MG63 (cell line): ENCODE results near the gene GRK6. TPM values are rescaled to one million over a fixed set of nuclear protein-coding genes. Genes with fewer than 3 reads are reported as not detected.

ENCODE experiments used
- DNase-seq: peaks from one replicate; pipeline ENCODE4 v3.0.0-alpha.2; 2020
- H3K27me3 ChIP-seq: fragments of 250-450 bp; sonication (Bioruptor Pico); 2 replicates; pipeline ENCODE4 v1.5.1; 2020; ENCODE audit warnings: mild to moderate bottlenecking, moderate library complexity
- H3K36me3 ChIP-seq: fragments of 250-450 bp; sonication (Bioruptor Pico); 2 replicates; pipeline ENCODE4 v1.5.1; 2020; ENCODE audit warnings: mild to moderate bottlenecking, moderate library complexity
- H3K4me3 ChIP-seq: fragments of 250-450 bp; sonication (Bioruptor Pico); 2 replicates; pipeline ENCODE4 v1.5.1; 2020; ENCODE audit warnings: mild to moderate bottlenecking, moderate library complexity
- H3K9me3 ChIP-seq: fragments of 250-450 bp; sonication (Bioruptor Pico); 2 replicates; pipeline ENCODE4 v1.5.1; 2020; ENCODE audit warnings: mild to moderate bottlenecking, moderate library complexity
- total RNA-seq: library from RNA; depleted of rRNA; stranded (reverse); fragments of >200 nt; shearing (Covaris generic); gene quantifications from 2 replicates; pipeline ENCODE4 v1.2.3, GENCODE V29; 2014; ENCODE audit warnings: low replicate concordance

GRK6 gene
- total RNA-seq, 1 experiment from 2014 or later, result 127 TPM

DNA sequence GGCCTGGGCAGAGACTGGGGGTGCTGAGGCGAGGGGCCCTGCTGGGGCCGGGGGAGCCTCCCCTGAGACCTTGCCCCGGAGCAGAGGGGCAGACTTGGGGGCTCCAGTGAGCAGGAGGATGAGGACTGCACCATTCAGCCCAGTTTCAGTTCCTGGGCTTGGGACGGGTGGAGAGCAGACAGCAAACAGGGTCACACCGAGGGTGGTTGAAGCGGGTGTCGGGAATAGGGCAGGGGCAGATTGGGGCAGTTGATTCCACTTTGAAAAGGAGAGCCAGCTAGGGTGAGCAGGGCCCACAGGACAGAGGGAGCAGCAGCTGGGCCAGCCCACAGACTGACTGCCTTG is 4.5 kb downstream of the GRK6 start:
- H3K9me3 ChIP-seq, result no peaks in the 10 kb centered on the region
- DNase-seq, result no peak
- no peak overlapping the region for H3K4me3 ChIP-seq
- H3K27me3 ChIP-seq, result no peaks in the 10 kb centered on the region
- peaks cover 80% of the 10 kb centered on the region for H3K36me3 ChIP-seq

- no peaks in the 10 kb centered on the region for H3K9me3 ChIP-seq
- no peaks in the 10 kb centered on the region for H3K27me3 ChIP-seq
- DNase-seq, result no peak
- peaks cover 84% of the 10 kb centered on the region for H3K36me3 ChIP-seq
- no peak overlapping the region for H3K4me3 ChIP-seq
These were observed 5.1 kb downstream of the GRK6 start for GRCh38 chr5:177431317-177432142.

DNA sequence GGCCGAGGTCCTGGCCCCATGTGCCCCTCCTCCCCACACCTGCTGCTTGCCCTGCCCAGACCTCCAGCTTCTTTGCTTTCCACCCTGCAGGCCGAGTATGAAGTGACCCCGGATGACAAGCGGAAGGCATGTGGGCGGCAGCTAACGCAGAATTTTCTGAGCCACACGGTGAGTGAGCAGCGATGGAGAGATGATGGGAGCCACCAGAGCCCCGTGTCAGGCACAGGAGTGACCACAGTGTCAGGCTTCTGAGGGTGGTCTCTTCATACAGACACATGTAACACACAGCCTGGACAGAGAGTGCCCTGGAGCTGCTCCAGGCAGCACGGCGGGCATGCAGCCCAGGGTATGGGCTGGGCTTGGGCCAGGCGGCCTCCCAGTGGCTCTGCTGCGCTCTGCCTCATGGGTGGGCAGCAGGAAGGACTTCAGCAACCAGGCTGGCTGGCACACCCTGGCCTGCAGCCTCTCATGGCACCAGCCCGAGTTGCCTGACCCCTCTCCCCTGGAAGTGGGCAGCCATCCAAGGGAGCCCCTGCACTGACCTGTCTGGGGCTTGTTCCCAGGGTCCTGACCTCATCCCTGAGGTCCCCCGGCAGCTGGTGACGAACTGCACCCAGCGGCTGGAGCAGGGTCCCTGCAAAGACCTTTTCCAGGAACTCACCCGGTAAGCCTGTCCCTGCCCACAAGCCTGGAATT is 5.8 kb downstream of the GRK6 start:
- no peaks in the 10 kb centered on the region for H3K27me3 ChIP-seq
- DNase-seq, result peak; percentile 23

GRCh38 chr5:177432839-177433657 is 6.6 kb downstream of the GRK6 start:
- no peak overlapping the region for H3K4me3 ChIP-seq
- H3K9me3 ChIP-seq, result no peaks in the 10 kb centered on the region
- H3K27me3 ChIP-seq, result no peaks in the 10 kb centered on the region
- DNase-seq, result peak; percentile 10
- peaks cover 92% of the 10 kb centered on the region for H3K36me3 ChIP-seq

More for the DNA sequence above, 5.8 kb downstream of the GRK6 start:
- H3K4me3 ChIP-seq, result no peak overlapping the region
- no peaks in the 10 kb centered on the region for H3K9me3 ChIP-seq
- H3K36me3 ChIP-seq, result peaks cover 92% of the 10 kb centered on the region

DNA sequence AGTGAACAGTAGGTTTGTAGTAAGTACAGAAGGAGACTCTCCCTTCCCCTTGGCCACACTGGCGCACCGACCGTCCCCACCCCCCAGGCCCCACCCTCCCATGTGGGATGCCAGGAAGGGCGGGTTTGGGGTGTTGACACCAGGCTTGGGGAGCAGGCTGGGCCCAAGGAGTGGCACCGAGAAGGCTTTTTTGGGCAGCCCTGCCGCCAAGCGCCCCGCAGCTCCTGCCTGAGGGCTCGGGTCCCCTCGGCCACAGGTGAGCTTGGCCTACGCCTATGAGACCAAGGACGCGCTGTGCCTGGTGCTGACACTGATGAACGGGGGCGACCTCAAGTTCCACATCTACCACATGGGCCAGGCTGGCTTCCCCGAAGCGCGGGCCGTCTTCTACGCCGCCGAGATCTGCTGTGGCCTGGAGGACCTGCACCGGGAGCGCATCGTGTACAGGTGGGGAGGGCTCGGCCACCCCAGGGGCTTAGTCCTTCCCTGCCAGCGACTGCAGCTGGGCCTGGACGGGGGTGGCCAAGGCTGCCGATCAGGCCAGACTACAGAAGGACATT is 7.3 kb downstream of the GRK6 start:
- no peak for DNase-seq
- Histone ChIP-seq H3K9me3 (no peaks in the 10 kb centered on the region), H3K27me3 (no peaks in the 10 kb centered on the region), H3K36me3 (peaks cover 92% of the 10 kb centered on the region), H3K4me3 (no peak overlapping the region)

DNA sequence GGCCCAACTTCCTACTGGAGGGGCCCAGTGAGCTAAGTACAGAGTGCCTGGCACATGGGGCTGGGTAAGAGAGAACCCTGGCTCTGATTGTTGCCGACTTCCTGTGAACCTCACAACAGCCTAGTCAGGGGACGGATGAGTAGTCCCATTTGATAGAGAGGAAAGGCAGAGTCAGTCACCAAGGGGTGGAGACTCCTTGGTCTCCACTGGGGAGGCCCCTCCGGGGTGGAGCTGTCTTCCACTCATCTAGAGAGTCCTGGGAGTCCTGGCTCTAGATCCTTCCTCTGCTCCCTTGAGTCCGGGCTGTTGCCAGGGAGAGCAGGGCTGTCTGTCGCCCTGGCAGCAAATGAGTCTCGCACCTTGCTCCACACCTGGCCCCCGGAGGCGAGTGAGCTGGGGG is 8.0 kb downstream of the GRK6 start:
- Histone ChIP-seq H3K27me3 (no peaks in the 10 kb centered on the region), H3K36me3 (peaks cover 93% of the 10 kb centered on the region), H3K9me3 (no peaks in the 10 kb centered on the region), H3K4me3 (no peak overlapping the region)
- peak; percentile 21 for DNase-seq

- Histone ChIP-seq H3K4me3 (no peak overlapping the region), H3K27me3 (no peaks in the 10 kb centered on the region), H3K36me3 (peaks cover 96% of the 10 kb centered on the region), H3K9me3 (no peaks in the 10 kb centered on the region)
- peak; percentile 4 for DNase-seq
These were observed 8.7 kb downstream of the GRK6 start for GRCh38 chr5:177434942-177435738.

DNA sequence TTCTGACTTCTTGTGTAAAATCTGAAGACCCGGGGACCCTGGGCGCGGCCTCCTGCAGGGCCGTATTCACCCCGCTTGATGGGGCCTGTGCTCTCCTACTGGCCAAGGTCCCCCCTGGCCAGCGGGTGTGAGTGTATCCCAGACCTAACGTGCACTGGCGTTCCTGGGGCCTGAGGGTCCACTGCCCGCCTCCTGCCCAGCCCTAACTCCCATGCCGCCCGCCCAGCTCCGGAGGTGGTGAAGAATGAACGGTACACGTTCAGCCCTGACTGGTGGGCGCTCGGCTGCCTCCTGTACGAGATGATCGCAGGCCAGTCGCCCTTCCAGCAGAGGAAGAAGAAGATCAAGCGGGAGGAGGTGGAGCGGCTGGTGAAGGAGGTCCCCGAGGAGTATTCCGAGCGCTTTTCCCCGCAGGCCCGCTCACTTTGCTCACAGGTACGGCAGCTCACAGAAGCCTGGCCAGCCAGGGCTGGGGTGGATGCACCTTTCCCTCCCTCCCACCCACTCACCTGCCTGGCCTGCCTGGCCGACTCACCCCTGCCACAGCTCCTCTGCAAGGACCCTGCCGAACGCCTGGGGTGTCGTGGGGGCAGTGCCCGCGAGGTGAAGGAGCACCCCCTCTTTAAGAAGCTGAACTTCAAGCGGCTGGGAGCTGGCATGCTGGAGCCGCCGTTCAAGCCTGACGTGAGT is 9.5 kb downstream of the GRK6 start:
- Histone ChIP-seq H3K27me3 (no peaks in the 10 kb centered on the region), H3K9me3 (no peaks in the 10 kb centered on the region), H3K36me3 (peaks cover 96% of the 10 kb centered on the region), H3K4me3 (no peak overlapping the region)
- DNase-seq, result no peak

DNA sequence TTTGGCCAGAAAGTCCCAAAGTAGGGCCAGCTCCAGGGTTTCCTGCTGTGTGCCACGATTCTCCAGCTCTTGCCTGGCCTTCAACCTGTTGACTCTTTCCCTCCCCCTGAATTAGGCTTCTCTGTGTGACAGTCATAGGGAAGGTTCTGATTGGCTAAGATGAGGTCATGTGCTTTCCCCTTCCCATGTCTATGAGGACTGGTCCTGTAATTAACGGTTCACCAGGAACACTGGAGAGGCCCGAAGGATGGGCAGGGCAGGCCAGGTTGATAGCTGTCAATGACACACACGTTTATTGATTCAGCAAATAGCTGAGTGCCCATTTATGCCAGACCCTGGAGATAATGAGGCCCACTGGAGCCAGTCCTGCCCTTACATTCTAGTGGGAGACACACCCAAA is 11.1 kb downstream of the GRK6 start:
- Histone ChIP-seq H3K36me3 (peaks cover 96% of the 10 kb centered on the region), H3K27me3 (no peaks in the 10 kb centered on the region), H3K4me3 (no peak overlapping the region), H3K9me3 (no peaks in the 10 kb centered on the region)
- no peak for DNase-seq

- Histone ChIP-seq H3K4me3 (no peak overlapping the region), H3K36me3 (peaks cover 96% of the 10 kb centered on the region)
- peak; percentile 17 for DNase-seq
These were observed 12.0 kb downstream of the GRK6 start for GRCh38 chr5:177438468-177438867.

DNA sequence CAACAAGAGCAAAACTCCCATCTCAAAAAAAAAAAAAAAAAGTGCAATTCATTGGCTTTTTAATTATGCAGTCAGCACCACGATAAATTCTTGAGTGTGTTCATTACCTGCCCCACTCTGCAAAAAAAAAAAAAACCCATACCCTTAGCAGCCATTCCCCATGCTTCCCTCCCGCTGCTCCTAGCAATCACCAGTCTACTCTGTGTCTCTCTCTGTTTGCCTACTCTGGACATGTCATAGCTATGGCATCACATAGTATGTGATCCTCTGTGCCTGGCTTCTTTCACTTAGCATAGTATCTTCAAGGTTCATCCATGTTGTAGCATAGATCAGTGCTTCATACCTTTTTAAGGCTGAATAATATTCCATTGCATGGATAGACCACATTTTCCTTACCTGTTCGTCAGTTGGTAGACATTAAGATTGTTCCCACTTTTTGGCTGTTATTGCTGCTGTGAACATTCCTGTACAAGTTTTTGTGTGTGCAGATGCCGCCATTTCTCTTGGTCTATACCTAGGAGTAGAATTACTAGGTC is 13.1 kb downstream of the GRK6 start:
- Histone ChIP-seq H3K4me3 (no peak overlapping the region), H3K27me3 (no peaks in the 10 kb centered on the region), H3K36me3 (peaks cover 96% of the 10 kb centered on the region), H3K9me3 (no peaks in the 10 kb centered on the region)
- DNase-seq, result no peak

More at GRCh38 chr5:177438468-177438867, 12.0 kb downstream of the GRK6 start:
- no peaks in the 10 kb centered on the region for H3K27me3 ChIP-seq
- H3K9me3 ChIP-seq, result no peaks in the 10 kb centered on the region

- H3K27me3 ChIP-seq, result no peaks in the 10 kb centered on the region
- DNase-seq, result peak; percentile 17
- H3K4me3 ChIP-seq, result no peak overlapping the region
- peaks cover 96% of the 10 kb centered on the region for H3K36me3 ChIP-seq
- H3K9me3 ChIP-seq, result no peaks in the 10 kb centered on the region
These were observed 13.9 kb downstream of the GRK6 start for GRCh38 chr5:177440211-177440989.

GRCh38 chr5:177440990-177441780 is 14.7 kb downstream of the GRK6 start:
- peak; percentile 6 for DNase-seq
- Histone ChIP-seq H3K4me3 (no peak overlapping the region), H3K36me3 (peaks cover 97% of the 10 kb centered on the region), H3K27me3 (no peaks in the 10 kb centered on the region), H3K9me3 (no peaks in the 10 kb centered on the region)
